Calu3 (cell line): Measurements from ENCODE around the gene FHIT. TPM values are rescaled to one million over a fixed set of nuclear protein-coding genes. Genes with fewer than 3 reads are reported as not detected.

Source experiments
- BruUV-seq: library from RNA; stranded (reverse); fragments of 400-500 nt; replicated peaks from 2 replicates; lab custom pipeline; 2021; lab: Mats Ljungman, UMichigan
- CTCF ChIA-PET: fragments of 300-600 bp; sonication (Branson Sonifier 250); formaldehyde crosslinking; loops from one replicate; lab custom pipeline; 2022; ENCODE audit warnings: antibody characterized with exemption; lab: Charles Lee
- DNase-seq: peaks from one replicate; pipeline ENCODE4 v3.0.0; 2022
- H3K27ac Mint-ChIP-seq: one replicate; pipeline ENCODE4 v1.8.0; 2022; ENCODE audit warnings: mixed read lengths; ENCODE audit not compliant: unreplicated experiment
- H3K27me3 Mint-ChIP-seq: one replicate; pipeline ENCODE4 v1.8.0; 2022; ENCODE audit warnings: mixed read lengths; ENCODE audit not compliant: unreplicated experiment
- H3K36me3 Mint-ChIP-seq: one replicate; pipeline ENCODE4 v1.8.0; 2022; ENCODE audit warnings: mild to moderate bottlenecking, moderate library complexity, mixed read lengths; ENCODE audit not compliant: insufficient read depth, unreplicated experiment
- H3K4me1 Mint-ChIP-seq: one replicate; pipeline ENCODE4 v1.8.0; 2022; ENCODE audit warnings: mild to moderate bottlenecking, low read depth, mixed read lengths; ENCODE audit not compliant: unreplicated experiment
- H3K4me3 Mint-ChIP-seq: one replicate; pipeline ENCODE4 v1.8.0; 2022; ENCODE audit warnings: mild to moderate bottlenecking, low read depth, moderate library complexity, mixed read lengths; ENCODE audit not compliant: unreplicated experiment
- H3K9me3 Mint-ChIP-seq: one replicate; pipeline ENCODE4 v1.8.0; 2022; ENCODE audit warnings: low read depth, mixed read lengths; ENCODE audit not compliant: unreplicated experiment
- CTCF ChIP-seq: fragments of 200-600 bp; IDR thresholded peaks from one replicate; pipeline ENCODE4 v1.8.0; 2022; ENCODE audit warnings: antibody characterized with exemption; ENCODE audit not compliant: unreplicated experiment
- intact Hi-C: fragments of 100-400 bp; cut with micrococcal nuclease; formaldehyde crosslinking; loops from one replicate; pipeline ENCODE4 v1.10.0; 2022; ENCODE audit not compliant: unreplicated experiment
- total RNA-seq: library from RNA; stranded (reverse); gene quantifications from 2 replicates; pipeline ENCODE4 v1.2.3, GENCODE V29; 2022

FHIT gene
- total RNA-seq, 1 experiment from 2014 or later: 6.2 TPM

GRCh38 chr3:60363817-60364216 is 887.4 kb downstream of the FHIT start:
- BruUV-seq: no TSS peak
- H3K27ac Mint-ChIP-seq: no peak overlapping the region
- CTCF ChIA-PET: no interaction called here
- H3K27me3 Mint-ChIP-seq: no peaks in the 10 kb centered on the region
- H3K4me3 Mint-ChIP-seq: no peak overlapping the region
- H3K9me3 Mint-ChIP-seq: peaks cover 5% of the 10 kb centered on the region
- no peak for TF ChIP-seq CTCF
- DNase-seq: no peak
- H3K4me1 Mint-ChIP-seq: no peaks in the 10 kb centered on the region
- no peaks in the 10 kb centered on the region for H3K36me3 Mint-ChIP-seq
- intact Hi-C loops: no loop called here

- CTCF ChIA-PET: no interaction called here
- TF ChIP-seq CTCF: no peak
- DNase-seq: no peak
- Mint-ChIP-seq H3K9me3 (peaks cover 6% of the 10 kb centered on the region), H3K27me3 (no peaks in the 10 kb centered on the region), H3K4me3 (no peak overlapping the region), H3K4me1 (no peaks in the 10 kb centered on the region), H3K36me3 (no peaks in the 10 kb centered on the region), H3K27ac (no peak overlapping the region)
- intact Hi-C loops: no loop called here
- no TSS peak for BruUV-seq
These were observed 895.4 kb downstream of the FHIT start for GRCh38 chr3:60355825-60356224.

- CTCF ChIA-PET: no interaction called here
- H3K27ac Mint-ChIP-seq: no peak overlapping the region
These were observed 899.8 kb downstream of the FHIT start for GRCh38 chr3:60351481-60351880.

GRCh38 chr3:60344340-60344739 is 906.9 kb downstream of the FHIT start:
- TF ChIP-seq CTCF: no peak
- H3K4me3 Mint-ChIP-seq: no peak overlapping the region
- peaks cover under 1% of the 10 kb centered on the region for H3K9me3 Mint-ChIP-seq
- H3K27ac Mint-ChIP-seq: no peak overlapping the region
- DNase-seq: no peak
- CTCF ChIA-PET: no interaction called here
- H3K4me1 Mint-ChIP-seq: no peaks in the 10 kb centered on the region
- no peaks in the 10 kb centered on the region for H3K27me3 Mint-ChIP-seq
- no peaks in the 10 kb centered on the region for H3K36me3 Mint-ChIP-seq
- no TSS peak for BruUV-seq
- intact Hi-C loops: no loop called here

More at GRCh38 chr3:60351481-60351880, 899.8 kb downstream of the FHIT start:
- intact Hi-C loops: no loop called here
- peaks cover 1% of the 10 kb centered on the region for H3K9me3 Mint-ChIP-seq
- H3K4me1 Mint-ChIP-seq: no peaks in the 10 kb centered on the region
- no peak overlapping the region for H3K4me3 Mint-ChIP-seq
- no peaks in the 10 kb centered on the region for H3K36me3 Mint-ChIP-seq
- DNase-seq: no peak
- TF ChIP-seq CTCF: no peak
- no TSS peak for BruUV-seq
- H3K27me3 Mint-ChIP-seq: no peaks in the 10 kb centered on the region
